H1 (cell line): ENCODE data around the gene ZHX3. TPM values are rescaled to one million over a fixed set of nuclear protein-coding genes. Genes with fewer than 3 reads are reported as not detected.

Experiments used
- BACH1 ChIP-seq: IDR thresholded peaks from 2 replicates; pipeline ENCODE4 v1.6.1; 2012; ENCODE audit warnings: low read length, improper control_type of control experiment
- CREB1 ChIP-seq: IDR thresholded peaks from 2 replicates; pipeline ENCODE4 v1.6.1; 2012; ENCODE audit warnings: inconsistent platforms
- JUND ChIP-seq: IDR thresholded peaks from 2 replicates; pipeline ENCODE4 v1.6.1; 2011; ENCODE audit warnings: mild to moderate bottlenecking, improper control_type of control experiment, low read length
- NANOG ChIP-seq: IDR thresholded peaks from 2 replicates; pipeline ENCODE4 v1.6.1; 2011; ENCODE audit warnings: low read length, low read depth, mild to moderate bottlenecking, inconsistent platforms; ENCODE audit not compliant: insufficient read depth, poor library complexity, severe bottlenecking
- PHF8 ChIP-seq: fragments of 200-600 bp; sonication (generic); conservative IDR thresholded peaks from 2 replicates; pipeline ENCODE4 v1.7.1; 2012; ENCODE audit warnings: low read depth, mild to moderate bottlenecking, inconsistent platforms, low read length, moderate library complexity
- POU5F1 ChIP-seq: IDR thresholded peaks from 2 replicates; pipeline ENCODE4 v1.6.1; 2011; ENCODE audit warnings: low read depth, mild to moderate bottlenecking, low read length, moderate library complexity
- SAP30 ChIP-seq: fragments of 300-600 bp; sonication (generic); IDR thresholded peaks from 2 replicates; pipeline ENCODE4 v1.7.1; 2012; ENCODE audit warnings: low read length, moderate library complexity, mild to moderate bottlenecking, inconsistent platforms; ENCODE audit not compliant: insufficient read depth, insufficient replicate concordance
- SRF ChIP-seq: IDR thresholded peaks from 2 replicates; pipeline ENCODE4 v1.6.1; 2011; ENCODE audit warnings: mild to moderate bottlenecking, low read depth, low read length, moderate library complexity
- ZNF274 ChIP-seq: IDR thresholded peaks from 2 replicates; pipeline ENCODE4 v1.7.0; 2012; ENCODE audit warnings: low read length, borderline replicate concordance; ENCODE audit errors: extremely low read depth
- polyA plus RNA-seq, 7 experiments: library from polyadenylated mRNA; depleted of rRNA in 3 of 7; stranded (reverse) in 5 of 7; unstranded in 2 of 7; fragments of >200 nt in 5 of 7; fragments of 200-250 nt in 2 of 7; gene quantifications; 1 replicate in 5 of 7; 2 replicates in 1 of 7; 4 replicates in 1 of 7; pipeline versions ENCODE4 v1.2.1 to v1.2.3, GENCODE V29; 2011 to 2013; ENCODE audit warnings: missing spikeins in 2 of 7, mixed read lengths in 2 of 7
- total RNA-seq: library from RNA; stranded (reverse); fragmentation: NEBNext Ultra II Directional; extraction: Animal tissue kit (Norgen Biotek cat#: 25700); gene quantifications from 2 replicates; pipeline ENCODE4 v1.2.1, GENCODE V29; 2021
- TF ChIP-seq, protein P1 (sequence below): fragments of 300-600 bp; sonication (generic); IDR thresholded peaks from 2 replicates; pipeline ENCODE4 v1.7.1; 2012; ENCODE audit warnings: low read length, moderate library complexity, mild to moderate bottlenecking, inconsistent platforms; ENCODE audit not compliant: insufficient replicate concordance

ZHX3 gene
- total and polyA plus RNA-seq, 2 of the 8 experiments (the other 6 are each of a cell fraction or from before 2014, with no cell fraction given), result 1.00 to 7.8 TPM

DNA sequence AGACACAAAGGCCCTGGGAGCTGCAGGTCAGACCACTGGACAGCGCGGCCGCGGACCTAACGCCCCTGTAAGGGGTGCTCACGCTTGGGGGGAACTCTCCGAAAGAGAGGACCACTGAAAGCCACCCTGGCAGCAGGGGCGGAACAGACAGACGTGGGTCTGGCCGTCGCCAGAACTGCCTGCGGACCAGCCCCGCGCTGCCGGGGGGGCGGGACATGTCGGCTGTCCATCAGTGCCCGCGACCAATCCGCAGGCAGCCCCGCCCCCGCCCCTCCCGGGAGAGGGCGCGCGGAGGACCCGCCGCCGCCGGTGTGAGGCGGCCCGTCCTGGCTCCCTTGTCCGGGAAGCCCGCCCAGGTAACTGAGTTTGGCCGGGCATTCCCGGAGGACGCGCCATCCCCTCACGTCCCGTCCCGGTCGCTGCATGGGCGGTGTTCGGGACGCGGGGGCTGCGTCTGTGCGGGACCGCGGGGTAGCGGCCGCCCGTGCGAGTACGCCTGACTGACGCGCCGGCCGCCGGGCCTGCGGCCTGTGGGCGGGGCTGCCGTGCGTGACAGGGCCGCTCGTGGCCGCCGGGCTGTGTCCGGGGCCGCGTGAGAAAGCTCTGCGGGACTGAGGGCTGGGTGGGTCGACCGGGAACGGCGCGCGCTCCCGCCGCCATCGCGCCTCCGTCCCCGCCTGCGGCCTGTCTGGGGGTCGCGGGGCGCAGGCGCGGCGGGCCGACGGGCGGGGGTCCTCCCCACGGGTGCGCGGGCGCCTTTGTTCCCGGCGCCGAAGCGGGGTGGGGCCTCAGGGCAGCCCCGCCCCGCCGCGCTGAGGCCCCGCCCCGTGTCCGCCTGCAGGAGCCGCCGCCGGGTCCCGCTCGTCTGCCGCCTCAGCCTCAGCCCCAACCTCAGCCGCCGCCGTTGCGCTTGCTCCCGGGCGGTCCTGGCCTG is 180.6 kb downstream of the ZHX3 start, which contains the start of gene PLCG1 (continued):
- TF ChIP-seq, protein P1, sequence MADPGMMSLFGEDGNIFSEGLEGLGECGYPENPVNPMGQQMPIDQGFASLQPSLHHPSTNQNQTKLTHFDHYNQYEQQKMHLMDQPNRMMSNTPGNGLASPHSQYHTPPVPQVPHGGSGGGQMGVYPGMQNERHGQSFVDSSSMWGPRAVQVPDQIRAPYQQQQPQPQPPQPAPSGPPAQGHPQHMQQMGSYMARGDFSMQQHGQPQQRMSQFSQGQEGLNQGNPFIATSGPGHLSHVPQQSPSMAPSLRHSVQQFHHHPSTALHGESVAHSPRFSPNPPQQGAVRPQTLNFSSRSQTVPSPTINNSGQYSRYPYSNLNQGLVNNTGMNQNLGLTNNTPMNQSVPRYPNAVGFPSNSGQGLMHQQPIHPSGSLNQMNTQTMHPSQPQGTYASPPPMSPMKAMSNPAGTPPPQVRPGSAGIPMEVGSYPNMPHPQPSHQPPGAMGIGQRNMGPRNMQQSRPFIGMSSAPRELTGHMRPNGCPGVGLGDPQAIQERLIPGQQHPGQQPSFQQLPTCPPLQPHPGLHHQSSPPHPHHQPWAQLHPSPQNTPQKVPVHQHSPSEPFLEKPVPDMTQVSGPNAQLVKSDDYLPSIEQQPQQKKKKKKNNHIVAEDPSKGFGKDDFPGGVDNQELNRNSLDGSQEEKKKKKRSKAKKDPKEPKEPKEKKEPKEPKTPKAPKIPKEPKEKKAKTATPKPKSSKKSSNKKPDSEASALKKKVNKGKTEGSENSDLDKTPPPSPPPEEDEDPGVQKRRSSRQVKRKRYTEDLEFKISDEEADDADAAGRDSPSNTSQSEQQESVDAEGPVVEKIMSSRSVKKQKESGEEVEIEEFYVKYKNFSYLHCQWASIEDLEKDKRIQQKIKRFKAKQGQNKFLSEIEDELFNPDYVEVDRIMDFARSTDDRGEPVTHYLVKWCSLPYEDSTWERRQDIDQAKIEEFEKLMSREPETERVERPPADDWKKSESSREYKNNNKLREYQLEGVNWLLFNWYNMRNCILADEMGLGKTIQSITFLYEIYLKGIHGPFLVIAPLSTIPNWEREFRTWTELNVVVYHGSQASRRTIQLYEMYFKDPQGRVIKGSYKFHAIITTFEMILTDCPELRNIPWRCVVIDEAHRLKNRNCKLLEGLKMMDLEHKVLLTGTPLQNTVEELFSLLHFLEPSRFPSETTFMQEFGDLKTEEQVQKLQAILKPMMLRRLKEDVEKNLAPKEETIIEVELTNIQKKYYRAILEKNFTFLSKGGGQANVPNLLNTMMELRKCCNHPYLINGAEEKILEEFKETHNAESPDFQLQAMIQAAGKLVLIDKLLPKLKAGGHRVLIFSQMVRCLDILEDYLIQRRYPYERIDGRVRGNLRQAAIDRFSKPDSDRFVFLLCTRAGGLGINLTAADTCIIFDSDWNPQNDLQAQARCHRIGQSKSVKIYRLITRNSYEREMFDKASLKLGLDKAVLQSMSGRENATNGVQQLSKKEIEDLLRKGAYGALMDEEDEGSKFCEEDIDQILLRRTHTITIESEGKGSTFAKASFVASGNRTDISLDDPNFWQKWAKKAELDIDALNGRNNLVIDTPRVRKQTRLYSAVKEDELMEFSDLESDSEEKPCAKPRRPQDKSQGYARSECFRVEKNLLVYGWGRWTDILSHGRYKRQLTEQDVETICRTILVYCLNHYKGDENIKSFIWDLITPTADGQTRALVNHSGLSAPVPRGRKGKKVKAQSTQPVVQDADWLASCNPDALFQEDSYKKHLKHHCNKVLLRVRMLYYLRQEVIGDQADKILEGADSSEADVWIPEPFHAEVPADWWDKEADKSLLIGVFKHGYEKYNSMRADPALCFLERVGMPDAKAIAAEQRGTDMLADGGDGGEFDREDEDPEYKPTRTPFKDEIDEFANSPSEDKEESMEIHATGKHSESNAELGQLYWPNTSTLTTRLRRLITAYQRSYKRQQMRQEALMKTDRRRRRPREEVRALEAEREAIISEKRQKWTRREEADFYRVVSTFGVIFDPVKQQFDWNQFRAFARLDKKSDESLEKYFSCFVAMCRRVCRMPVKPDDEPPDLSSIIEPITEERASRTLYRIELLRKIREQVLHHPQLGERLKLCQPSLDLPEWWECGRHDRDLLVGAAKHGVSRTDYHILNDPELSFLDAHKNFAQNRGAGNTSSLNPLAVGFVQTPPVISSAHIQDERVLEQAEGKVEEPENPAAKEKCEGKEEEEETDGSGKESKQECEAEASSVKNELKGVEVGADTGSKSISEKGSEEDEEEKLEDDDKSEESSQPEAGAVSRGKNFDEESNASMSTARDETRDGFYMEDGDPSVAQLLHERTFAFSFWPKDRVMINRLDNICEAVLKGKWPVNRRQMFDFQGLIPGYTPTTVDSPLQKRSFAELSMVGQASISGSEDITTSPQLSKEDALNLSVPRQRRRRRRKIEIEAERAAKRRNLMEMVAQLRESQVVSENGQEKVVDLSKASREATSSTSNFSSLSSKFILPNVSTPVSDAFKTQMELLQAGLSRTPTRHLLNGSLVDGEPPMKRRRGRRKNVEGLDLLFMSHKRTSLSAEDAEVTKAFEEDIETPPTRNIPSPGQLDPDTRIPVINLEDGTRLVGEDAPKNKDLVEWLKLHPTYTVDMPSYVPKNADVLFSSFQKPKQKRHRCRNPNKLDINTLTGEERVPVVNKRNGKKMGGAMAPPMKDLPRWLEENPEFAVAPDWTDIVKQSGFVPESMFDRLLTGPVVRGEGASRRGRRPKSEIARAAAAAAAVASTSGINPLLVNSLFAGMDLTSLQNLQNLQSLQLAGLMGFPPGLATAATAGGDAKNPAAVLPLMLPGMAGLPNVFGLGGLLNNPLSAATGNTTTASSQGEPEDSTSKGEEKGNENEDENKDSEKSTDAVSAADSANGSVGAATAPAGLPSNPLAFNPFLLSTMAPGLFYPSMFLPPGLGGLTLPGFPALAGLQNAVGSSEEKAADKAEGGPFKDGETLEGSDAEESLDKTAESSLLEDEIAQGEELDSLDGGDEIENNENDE, result no peak
- no peak for TF ChIP-seq NANOG
- no peak for TF ChIP-seq SRF
- peak; percentile 31; the same call in 1 of the 2 replicates for TF ChIP-seq CREB1
- peak; percentile 79 for TF ChIP-seq BACH1
- peak; percentile 94 for TF ChIP-seq PHF8
- no peak for TF ChIP-seq JUND
- no peak for TF ChIP-seq POU5F1
- TF ChIP-seq SAP30, result no peak
- TF ChIP-seq ZNF274, result no peak
